H1 (cell line): Measurements from ENCODE around the gene PTPRR. TPM values are rescaled to one million over a fixed set of nuclear protein-coding genes. Genes with fewer than 3 reads are reported as not detected.

Experiments
- BRCA1 ChIP-seq: IDR thresholded peaks from 2 replicates; pipeline ENCODE4 v1.6.1; 2012; ENCODE audit warnings: low read depth, low read length, improper control_type of control experiment
- CBX5 ChIP-seq: fragments of 300-800, 300-1000 bp; sonication (generic); IDR thresholded peaks from 2 replicates; pipeline ENCODE4 v1.7.1; 2016; ENCODE audit warnings: antibody characterized with exemption, low read length, low read depth
- GABPA ChIP-seq: IDR thresholded peaks from 2 replicates; pipeline ENCODE4 v1.6.1; 2011; ENCODE audit warnings: mild to moderate bottlenecking, low read length, moderate library complexity, borderline replicate concordance; ENCODE audit not compliant: insufficient read depth
- KDM4A ChIP-seq: IDR thresholded peaks from one replicate; pipeline ENCODE4 v1.7.1; 2012; ENCODE audit warnings: low read depth, mild to moderate bottlenecking, moderate library complexity, low read length, inconsistent platforms; ENCODE audit not compliant: severe bottlenecking
- MAFK ChIP-seq: IDR thresholded peaks from 2 replicates; pipeline ENCODE4 v1.6.1; 2012; ENCODE audit warnings: low read depth, mild to moderate bottlenecking, improper control_type of control experiment, low read length
- RAD21 ChIP-seq, 2 experiments: IDR thresholded peaks in 1 of 2; conservative IDR thresholded peaks in 1 of 2; 2 replicates each; pipeline ENCODE4 v1.6.1; 2011; ENCODE audit warnings: low read depth in 2 of 2, low read length in 2 of 2, improper control_type of control experiment in 1 of 2, inconsistent platforms in 1 of 2, mild to moderate bottlenecking in 1 of 2, moderate library complexity in 1 of 2
- polyA plus RNA-seq, 7 experiments: library from polyadenylated mRNA; depleted of rRNA in 3 of 7; stranded (reverse) in 5 of 7; unstranded in 2 of 7; fragments of >200 nt in 5 of 7; fragments of 200-250 nt in 2 of 7; gene quantifications; 1 replicate in 5 of 7; 2 replicates in 1 of 7; 4 replicates in 1 of 7; pipeline versions ENCODE4 v1.2.1 to v1.2.3, GENCODE V29; 2011 to 2013; ENCODE audit warnings: missing spikeins in 2 of 7, mixed read lengths in 2 of 7
- total RNA-seq: library from RNA; stranded (reverse); fragmentation: NEBNext Ultra II Directional; extraction: Animal tissue kit (Norgen Biotek cat#: 25700); gene quantifications from 2 replicates; pipeline ENCODE4 v1.2.1, GENCODE V29; 2021
- TF ChIP-seq, protein P1 (sequence below): fragments of 300-600 bp; sonication (generic); IDR thresholded peaks from 2 replicates; pipeline ENCODE4 v1.7.1; 2012; ENCODE audit warnings: low read length, moderate library complexity, mild to moderate bottlenecking, inconsistent platforms; ENCODE audit not compliant: insufficient replicate concordance
- TF ChIP-seq, protein P2 (sequence below): IDR thresholded peaks from 2 replicates; pipeline ENCODE4 v1.6.1; 2012; ENCODE audit warnings: inconsistent platforms

PTPRR gene
- total and polyA plus RNA-seq, 2 of the 8 experiments (the other 6 are each of a cell fraction or from before 2014, with no cell fraction given): 0.07 to 0.35 TPM

DNA sequence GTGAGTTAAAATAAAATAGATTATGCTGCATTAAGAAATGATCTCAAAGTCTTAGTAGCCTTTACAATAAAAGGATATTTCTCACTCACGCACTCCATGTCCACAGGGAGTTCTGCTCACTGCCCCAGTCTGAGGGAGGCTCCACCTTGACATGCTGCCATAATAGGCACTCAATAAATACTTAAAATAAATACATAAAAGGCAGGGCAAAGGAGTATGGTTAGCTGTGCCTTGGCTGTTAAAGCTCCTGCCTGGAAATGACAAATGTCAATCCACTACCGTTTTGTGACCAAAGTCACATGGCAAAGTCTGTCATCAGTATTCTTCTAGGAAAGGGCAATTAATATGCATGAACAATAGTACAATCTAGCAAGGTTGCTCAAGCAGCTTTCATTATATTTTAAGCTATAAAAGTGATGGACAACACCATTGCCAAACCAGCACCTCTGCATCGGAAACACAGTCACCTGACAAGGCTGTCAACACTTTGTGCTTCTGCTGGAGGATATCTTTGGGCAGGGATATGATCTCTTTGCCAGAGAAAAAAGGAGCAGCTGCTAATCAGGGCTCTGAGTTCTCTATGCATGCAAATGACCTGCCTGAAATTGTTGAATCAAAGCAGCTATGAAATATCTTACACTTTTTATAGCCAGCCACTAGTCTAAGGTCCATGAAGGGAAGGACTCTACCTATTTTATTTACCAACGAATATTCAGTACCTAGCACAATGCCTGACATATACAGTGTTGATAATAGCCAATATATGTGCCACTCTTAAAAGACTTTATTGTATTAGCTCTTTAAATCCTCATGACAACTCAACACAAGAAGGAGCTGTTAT is 90.1 kb downstream of the PTPRR start (continued):
- TF ChIP-seq, protein P1, sequence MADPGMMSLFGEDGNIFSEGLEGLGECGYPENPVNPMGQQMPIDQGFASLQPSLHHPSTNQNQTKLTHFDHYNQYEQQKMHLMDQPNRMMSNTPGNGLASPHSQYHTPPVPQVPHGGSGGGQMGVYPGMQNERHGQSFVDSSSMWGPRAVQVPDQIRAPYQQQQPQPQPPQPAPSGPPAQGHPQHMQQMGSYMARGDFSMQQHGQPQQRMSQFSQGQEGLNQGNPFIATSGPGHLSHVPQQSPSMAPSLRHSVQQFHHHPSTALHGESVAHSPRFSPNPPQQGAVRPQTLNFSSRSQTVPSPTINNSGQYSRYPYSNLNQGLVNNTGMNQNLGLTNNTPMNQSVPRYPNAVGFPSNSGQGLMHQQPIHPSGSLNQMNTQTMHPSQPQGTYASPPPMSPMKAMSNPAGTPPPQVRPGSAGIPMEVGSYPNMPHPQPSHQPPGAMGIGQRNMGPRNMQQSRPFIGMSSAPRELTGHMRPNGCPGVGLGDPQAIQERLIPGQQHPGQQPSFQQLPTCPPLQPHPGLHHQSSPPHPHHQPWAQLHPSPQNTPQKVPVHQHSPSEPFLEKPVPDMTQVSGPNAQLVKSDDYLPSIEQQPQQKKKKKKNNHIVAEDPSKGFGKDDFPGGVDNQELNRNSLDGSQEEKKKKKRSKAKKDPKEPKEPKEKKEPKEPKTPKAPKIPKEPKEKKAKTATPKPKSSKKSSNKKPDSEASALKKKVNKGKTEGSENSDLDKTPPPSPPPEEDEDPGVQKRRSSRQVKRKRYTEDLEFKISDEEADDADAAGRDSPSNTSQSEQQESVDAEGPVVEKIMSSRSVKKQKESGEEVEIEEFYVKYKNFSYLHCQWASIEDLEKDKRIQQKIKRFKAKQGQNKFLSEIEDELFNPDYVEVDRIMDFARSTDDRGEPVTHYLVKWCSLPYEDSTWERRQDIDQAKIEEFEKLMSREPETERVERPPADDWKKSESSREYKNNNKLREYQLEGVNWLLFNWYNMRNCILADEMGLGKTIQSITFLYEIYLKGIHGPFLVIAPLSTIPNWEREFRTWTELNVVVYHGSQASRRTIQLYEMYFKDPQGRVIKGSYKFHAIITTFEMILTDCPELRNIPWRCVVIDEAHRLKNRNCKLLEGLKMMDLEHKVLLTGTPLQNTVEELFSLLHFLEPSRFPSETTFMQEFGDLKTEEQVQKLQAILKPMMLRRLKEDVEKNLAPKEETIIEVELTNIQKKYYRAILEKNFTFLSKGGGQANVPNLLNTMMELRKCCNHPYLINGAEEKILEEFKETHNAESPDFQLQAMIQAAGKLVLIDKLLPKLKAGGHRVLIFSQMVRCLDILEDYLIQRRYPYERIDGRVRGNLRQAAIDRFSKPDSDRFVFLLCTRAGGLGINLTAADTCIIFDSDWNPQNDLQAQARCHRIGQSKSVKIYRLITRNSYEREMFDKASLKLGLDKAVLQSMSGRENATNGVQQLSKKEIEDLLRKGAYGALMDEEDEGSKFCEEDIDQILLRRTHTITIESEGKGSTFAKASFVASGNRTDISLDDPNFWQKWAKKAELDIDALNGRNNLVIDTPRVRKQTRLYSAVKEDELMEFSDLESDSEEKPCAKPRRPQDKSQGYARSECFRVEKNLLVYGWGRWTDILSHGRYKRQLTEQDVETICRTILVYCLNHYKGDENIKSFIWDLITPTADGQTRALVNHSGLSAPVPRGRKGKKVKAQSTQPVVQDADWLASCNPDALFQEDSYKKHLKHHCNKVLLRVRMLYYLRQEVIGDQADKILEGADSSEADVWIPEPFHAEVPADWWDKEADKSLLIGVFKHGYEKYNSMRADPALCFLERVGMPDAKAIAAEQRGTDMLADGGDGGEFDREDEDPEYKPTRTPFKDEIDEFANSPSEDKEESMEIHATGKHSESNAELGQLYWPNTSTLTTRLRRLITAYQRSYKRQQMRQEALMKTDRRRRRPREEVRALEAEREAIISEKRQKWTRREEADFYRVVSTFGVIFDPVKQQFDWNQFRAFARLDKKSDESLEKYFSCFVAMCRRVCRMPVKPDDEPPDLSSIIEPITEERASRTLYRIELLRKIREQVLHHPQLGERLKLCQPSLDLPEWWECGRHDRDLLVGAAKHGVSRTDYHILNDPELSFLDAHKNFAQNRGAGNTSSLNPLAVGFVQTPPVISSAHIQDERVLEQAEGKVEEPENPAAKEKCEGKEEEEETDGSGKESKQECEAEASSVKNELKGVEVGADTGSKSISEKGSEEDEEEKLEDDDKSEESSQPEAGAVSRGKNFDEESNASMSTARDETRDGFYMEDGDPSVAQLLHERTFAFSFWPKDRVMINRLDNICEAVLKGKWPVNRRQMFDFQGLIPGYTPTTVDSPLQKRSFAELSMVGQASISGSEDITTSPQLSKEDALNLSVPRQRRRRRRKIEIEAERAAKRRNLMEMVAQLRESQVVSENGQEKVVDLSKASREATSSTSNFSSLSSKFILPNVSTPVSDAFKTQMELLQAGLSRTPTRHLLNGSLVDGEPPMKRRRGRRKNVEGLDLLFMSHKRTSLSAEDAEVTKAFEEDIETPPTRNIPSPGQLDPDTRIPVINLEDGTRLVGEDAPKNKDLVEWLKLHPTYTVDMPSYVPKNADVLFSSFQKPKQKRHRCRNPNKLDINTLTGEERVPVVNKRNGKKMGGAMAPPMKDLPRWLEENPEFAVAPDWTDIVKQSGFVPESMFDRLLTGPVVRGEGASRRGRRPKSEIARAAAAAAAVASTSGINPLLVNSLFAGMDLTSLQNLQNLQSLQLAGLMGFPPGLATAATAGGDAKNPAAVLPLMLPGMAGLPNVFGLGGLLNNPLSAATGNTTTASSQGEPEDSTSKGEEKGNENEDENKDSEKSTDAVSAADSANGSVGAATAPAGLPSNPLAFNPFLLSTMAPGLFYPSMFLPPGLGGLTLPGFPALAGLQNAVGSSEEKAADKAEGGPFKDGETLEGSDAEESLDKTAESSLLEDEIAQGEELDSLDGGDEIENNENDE: no peak
- no peak for TF ChIP-seq BRCA1
- TF ChIP-seq KDM4A: no peak
- TF ChIP-seq, protein P2, sequence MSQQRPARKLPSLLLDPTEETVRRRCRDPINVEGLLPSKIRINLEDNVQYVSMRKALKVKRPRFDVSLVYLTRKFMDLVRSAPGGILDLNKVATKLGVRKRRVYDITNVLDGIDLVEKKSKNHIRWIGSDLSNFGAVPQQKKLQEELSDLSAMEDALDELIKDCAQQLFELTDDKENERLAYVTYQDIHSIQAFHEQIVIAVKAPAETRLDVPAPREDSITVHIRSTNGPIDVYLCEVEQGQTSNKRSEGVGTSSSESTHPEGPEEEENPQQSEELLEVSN: no peak
- TF ChIP-seq RAD21 (IDR thresholded peaks at IDR 0.05 in 1 of 2, conservative IDR thresholded peaks at IDR 0.05 in 1 of 2; ENCODE audit: low read depth in 2 of 2, low read length in 2 of 2): no peak
- no peak for TF ChIP-seq GABPA
- TF ChIP-seq MAFK: no peak
- TF ChIP-seq CBX5: no peak
